ENCODE results near the gene CAPN3. TPM values are rescaled to one million over a fixed set of nuclear protein-coding genes. Genes with fewer than 3 reads are reported as not detected.

Gene CAPN3
- polyA plus RNA-seq, 1 donor from 2014 or later = 1.5 TPM

GRCh38 chr15:42403389-42403788 lies 44.1 kb downstream of the CAPN3 start:
- Histone ChIP-seq H3K9me3 (ENCODE audit: low read length) (no peaks in the 10 kb centered on the region), H3K9ac (ENCODE audit: low read length) (no peak overlapping the region), H3K4me2 (ENCODE audit: low read length) (no peak overlapping the region), H4K20me1 (ENCODE audit: insufficient read depth) (no peaks in the 10 kb centered on the region), H3F3A (ENCODE audit: insufficient read depth, low read length, poor library complexity, severe bottlenecking) (no peaks in the 10 kb centered on the region), H3K27me3 (ENCODE audit: insufficient read depth, low read depth, low read length) (no peaks in the 10 kb centered on the region), H3K27ac (ENCODE audit: low read length) (no peak overlapping the region), H3K79me2 (replicated peaks; ENCODE audit: insufficient read depth, low read length) (no peaks in the 10 kb centered on the region), H3K4me3 (ENCODE audit: low read length) (no peak overlapping the region), H3K9me2 (ENCODE audit: insufficient read depth, low read length) (no peaks in the 10 kb centered on the region), H3K36me3 (ENCODE audit: insufficient read depth, low read length) (no peaks in the 10 kb centered on the region), H2AFZ (ENCODE audit: low read depth, low read length) (no peak overlapping the region)
- TF ChIP-seq POLR2AphosphoS5 (IDR thresholded peaks at IDR 0.05) = no peak
- no peak for TF ChIP-seq EZH2 (IDR thresholded peaks at IDR 0.05; ENCODE audit: borderline replicate concordance, insufficient read depth, low read length, poor library complexity, severe bottlenecking)
- no peak for TF ChIP-seq RAD21 (conservative IDR thresholded peaks at IDR 0.05)
- TF ChIP-seq MXI1 (conservative IDR thresholded peaks at IDR 0.05; ENCODE audit: poor library complexity, severe bottlenecking) = no peak
- TF ChIP-seq CTCF (IDR thresholded peaks at IDR 0.05; ENCODE audit: poor library complexity, severe bottlenecking) = no peak
- no peak for TF ChIP-seq SMC3 (conservative IDR thresholded peaks at IDR 0.05; ENCODE audit: poor library complexity)
- TF ChIP-seq REST (IDR thresholded peaks at IDR 0.05; ENCODE audit: borderline replicate concordance) = no peak
- TF ChIP-seq TAF1 (IDR thresholded peaks at IDR 0.05; ENCODE audit: low read depth) = no peak
- no peak for TF ChIP-seq EP300 (conservative IDR thresholded peaks at IDR 0.05; ENCODE audit: poor library complexity, severe bottlenecking)

GRCh38 chr15:42404461-42405235 lies 45.3 kb downstream of the CAPN3 start:
- Histone ChIP-seq H3F3A (ENCODE audit: insufficient read depth, low read length, poor library complexity, severe bottlenecking) (no peaks in the 10 kb centered on the region), H3K9ac (ENCODE audit: low read length) (no peak overlapping the region), H4K20me1 (ENCODE audit: insufficient read depth) (no peaks in the 10 kb centered on the region), H3K27ac (ENCODE audit: low read length) (no peak overlapping the region), H3K4me2 (ENCODE audit: low read length) (no peak overlapping the region), H3K9me2 (ENCODE audit: insufficient read depth, low read length) (no peaks in the 10 kb centered on the region), H3K79me2 (replicated peaks; ENCODE audit: insufficient read depth, low read length) (no peaks in the 10 kb centered on the region), H3K4me3 (ENCODE audit: low read length) (no peak overlapping the region), H2AFZ (ENCODE audit: low read depth, low read length) (no peak overlapping the region), H3K36me3 (ENCODE audit: insufficient read depth, low read length) (no peaks in the 10 kb centered on the region), H3K9me3 (ENCODE audit: low read length) (no peaks in the 10 kb centered on the region), H3K27me3 (ENCODE audit: insufficient read depth, low read depth, low read length) (no peaks in the 10 kb centered on the region)
- no peak for TF ChIP-seq EP300 (conservative IDR thresholded peaks at IDR 0.05; ENCODE audit: poor library complexity, severe bottlenecking)
- no peak for TF ChIP-seq MXI1 (conservative IDR thresholded peaks at IDR 0.05; ENCODE audit: poor library complexity, severe bottlenecking)
